ENCODE measurements around the gene ANKRD62.
"Not testable (repeated sequence)": the region's sequence is repeated elsewhere in the genome, so short reads cannot be mapped to it uniquely, and the experiment has no call there.

GRCh38 chr18:12149431-12149830 lies 55.8 kb downstream of the ANKRD62 start:
- not testable (repeated sequence) for TF ChIP-seq POLR2A, CTCF (IDR thresholded peaks at IDR 0.05)

Data from breast epithelium (tissue), 3 donors.